Ishikawa (cell line): ENCODE results near the gene ANKRD28.

Source experiments
- CEBPB ChIP-seq: IDR thresholded peaks from 2 replicates; pipeline ENCODE4 v1.6.1; 2012
- CREB1 ChIP-seq: IDR thresholded peaks from 2 replicates; pipeline ENCODE4 v1.6.1; 2012; ENCODE audit warnings: low read depth
- EGR1 ChIP-seq: IDR thresholded peaks from 2 replicates; pipeline ENCODE4 v1.6.1; 2012
- EP300 ChIP-seq: IDR thresholded peaks from 2 replicates; pipeline ENCODE4 v1.6.1; 2012; ENCODE audit warnings: borderline replicate concordance
- FOXM1 ChIP-seq: IDR thresholded peaks from 2 replicates; pipeline ENCODE4 v1.6.1; 2012; ENCODE audit warnings: low read depth, borderline replicate concordance
- NFIC ChIP-seq: IDR thresholded peaks from 2 replicates; pipeline ENCODE4 v1.6.1; 2012
- RAD21 ChIP-seq: IDR thresholded peaks from 2 replicates; pipeline ENCODE4 v1.6.1; 2012; ENCODE audit warnings: low read depth
- REST ChIP-seq: IDR thresholded peaks from 2 replicates; pipeline ENCODE4 v1.6.1; 2012; ENCODE audit warnings: low read depth, mild to moderate bottlenecking
- TAF1 ChIP-seq: IDR thresholded peaks from 2 replicates; pipeline ENCODE4 v1.6.1; 2012; ENCODE audit warnings: low read depth, mild to moderate bottlenecking
- TCF12 ChIP-seq: IDR thresholded peaks from 2 replicates; pipeline ENCODE4 v1.6.1; 2012; ENCODE audit warnings: low read depth
- TEAD4 ChIP-seq: IDR thresholded peaks from 2 replicates; pipeline ENCODE4 v1.6.1; 2012
- YY1 ChIP-seq: IDR thresholded peaks from 2 replicates; pipeline ENCODE4 v1.6.1; 2012; ENCODE audit warnings: low read depth
- ZBTB7A ChIP-seq: IDR thresholded peaks from 2 replicates; pipeline ENCODE4 v1.6.1; 2012; ENCODE audit warnings: low read depth
- TF ChIP-seq, protein P1 (sequence below): IDR thresholded peaks from 2 replicates; pipeline ENCODE4 v1.6.1; 2012
- TF ChIP-seq, protein P2 (sequence below): IDR thresholded peaks from 2 replicates; pipeline ENCODE4 v1.6.1; 2012

ANKRD28 gene

GRCh38 chr3:15804553-15805095, 6.8 kb upstream of the ANKRD28 start:
- no peak for TF ChIP-seq NFIC
- TF ChIP-seq, protein P1, sequence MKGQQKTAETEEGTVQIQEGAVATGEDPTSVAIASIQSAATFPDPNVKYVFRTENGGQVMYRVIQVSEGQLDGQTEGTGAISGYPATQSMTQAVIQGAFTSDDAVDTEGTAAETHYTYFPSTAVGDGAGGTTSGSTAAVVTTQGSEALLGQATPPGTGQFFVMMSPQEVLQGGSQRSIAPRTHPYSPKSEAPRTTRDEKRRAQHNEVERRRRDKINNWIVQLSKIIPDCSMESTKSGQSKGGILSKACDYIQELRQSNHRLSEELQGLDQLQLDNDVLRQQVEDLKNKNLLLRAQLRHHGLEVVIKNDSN: no peak
- no peak for TF ChIP-seq REST
- TF ChIP-seq TAF1: no peak
- no peak for TF ChIP-seq EP300
- TF ChIP-seq TEAD4: no peak
- TF ChIP-seq EGR1: no peak
- TF ChIP-seq TCF12: no peak
- no peak for TF ChIP-seq ZBTB7A
- TF ChIP-seq CEBPB: no peak
- no peak for TF ChIP-seq RAD21
- TF ChIP-seq, protein P2, sequence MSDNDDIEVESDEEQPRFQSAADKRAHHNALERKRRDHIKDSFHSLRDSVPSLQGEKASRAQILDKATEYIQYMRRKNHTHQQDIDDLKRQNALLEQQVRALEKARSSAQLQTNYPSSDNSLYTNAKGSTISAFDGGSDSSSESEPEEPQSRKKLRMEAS: no peak
- no peak for TF ChIP-seq YY1
- TF ChIP-seq FOXM1: no peak
- TF ChIP-seq CREB1: no peak

GRCh38 chr3:15803921-15804320, 6.1 kb upstream of the ANKRD28 start:
- TF ChIP-seq, protein P1: no peak
- TF ChIP-seq RAD21 (no peak), REST (no peak), YY1 (no peak)
- TF ChIP-seq, protein P2: no peak

DNA sequence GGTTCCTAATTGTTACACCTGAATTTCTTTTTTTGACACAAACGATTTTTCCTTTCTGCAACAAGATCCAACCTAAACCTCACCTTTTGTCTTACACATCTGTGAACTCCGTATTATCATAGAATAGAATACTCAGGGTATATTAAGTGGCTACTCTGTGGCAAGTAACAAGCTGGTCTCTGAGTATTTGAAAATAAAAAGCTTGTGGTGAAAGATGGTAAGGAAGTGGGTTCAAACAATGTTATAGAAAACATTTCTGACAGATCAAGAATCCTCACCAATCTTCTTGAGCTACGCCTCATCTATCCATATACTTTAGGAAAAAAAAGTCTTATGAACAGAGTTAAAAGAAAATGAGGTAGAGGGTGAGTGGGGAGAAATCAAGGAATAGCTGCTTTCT, 3.5 kb upstream of the ANKRD28 start:
- TF ChIP-seq, protein P1: no peak
- TF ChIP-seq ZBTB7A (no peak), TCF12 (no peak), REST (no peak), CREB1 (no peak), FOXM1 (no peak), RAD21 (no peak), NFIC (no peak), EGR1 (no peak), EP300 (no peak), TEAD4 (no peak), TAF1 (no peak), CEBPB (no peak), YY1 (no peak)
- TF ChIP-seq, protein P2: no peak

- no peak for TF ChIP-seq RAD21
Observed at GRCh38 chr3:15800780-15801179, 3.0 kb upstream of the ANKRD28 start.
